A673 (cell line): ENCODE results near the gene DOCK1. TPM values are rescaled to one million over a fixed set of nuclear protein-coding genes. Genes with fewer than 3 reads are reported as not detected.

Experiments used
- BruUV-seq: library from RNA; stranded (reverse); fragments of 400-500 nt; replicated peaks from 2 replicates; lab custom pipeline; 2021; lab: Mats Ljungman, UMichigan
- CTCF ChIA-PET: fragments of 300-600 bp; sonication (Branson Sonifier 250); formaldehyde crosslinking; loops from one replicate; lab custom pipeline; 2022; ENCODE audit warnings: antibody characterized with exemption; lab: Charles Lee
- POLR2A ChIA-PET: fragments of 300-600 bp; sonication (Branson Sonifier 250); formaldehyde crosslinking; loops from one replicate; lab custom pipeline; 2022; ENCODE audit warnings: antibody characterized with exemption; ENCODE audit not compliant: low non-redundant PET; lab: Charles Lee
- DNase-seq: peaks from one replicate; pipeline ENCODE4 v3.0.0-alpha.2; 2015; ENCODE audit warnings: low spot score
- H3K27ac ChIP-seq: fragments of 200-600 bp; sonication (generic); 2 replicates; pipeline ENCODE4 v1.5.1; 2016; ENCODE audit warnings: mixed run types, low read depth, mild to moderate bottlenecking, mixed read lengths, antibody characterized with exemption, low read length; ENCODE audit not compliant: poor library complexity, severe bottlenecking
- H3K27me3 ChIP-seq: fragments of 200-600 bp; sonication (generic); replicated peaks from 2 replicates; pipeline ENCODE4 v1.6.1; 2017; ENCODE audit warnings: mixed run types, low read depth, mild to moderate bottlenecking, mixed read lengths, antibody characterized with exemption, low read length; ENCODE audit not compliant: insufficient read depth, poor library complexity
- H3K36me3 ChIP-seq: fragments of 200-600 bp; sonication (generic); 2 replicates; pipeline ENCODE4 v1.6.1; 2016; ENCODE audit warnings: mixed run types, mild to moderate bottlenecking, mixed read lengths, antibody characterized with exemption, low read length; ENCODE audit not compliant: insufficient read depth, poor library complexity, severe bottlenecking
- H3K4me1 ChIP-seq: fragments of 200-600 bp; sonication (generic); 2 replicates; pipeline ENCODE4 v1.6.1; 2017; ENCODE audit warnings: mixed run types, mild to moderate bottlenecking, mixed read lengths, antibody characterized with exemption, low read length; ENCODE audit not compliant: insufficient read depth, poor library complexity, severe bottlenecking
- H3K4me3 ChIP-seq: fragments of 200-600 bp; sonication (generic); 2 replicates; pipeline ENCODE4 v1.5.1; 2016; ENCODE audit warnings: low read depth, mixed run types, mild to moderate bottlenecking, mixed read lengths, low read length; ENCODE audit not compliant: poor library complexity, severe bottlenecking
- H3K9me3 ChIP-seq: fragments of 200-600 bp; sonication (generic); 2 replicates; pipeline ENCODE4 v1.6.1; 2016; ENCODE audit warnings: mixed run types, low read depth, mild to moderate bottlenecking, mixed read lengths, antibody characterized with exemption, low read length; ENCODE audit not compliant: poor library complexity, severe bottlenecking
- CTCF ChIP-seq: fragments of 300-800, 200-600 bp; sonication (generic); conservative IDR thresholded peaks from 2 replicates; pipeline ENCODE4 v1.5.1; 2017; ENCODE audit warnings: low read depth, mild to moderate bottlenecking, antibody characterized with exemption, low read length, moderate library complexity, mixed read lengths
- EZH2 ChIP-seq: fragments of 200-600 bp; sonication (generic); IDR thresholded peaks from 2 replicates; pipeline ENCODE4 v1.6.1; 2017; ENCODE audit warnings: borderline replicate concordance, low read depth, mild to moderate bottlenecking, mixed read lengths, antibody characterized with exemption, low read length; ENCODE audit not compliant: poor library complexity, severe bottlenecking
- intact Hi-C: fragments of 100-400 bp; cut with micrococcal nuclease; formaldehyde crosslinking; loops from one replicate; pipeline ENCODE4 v1.10.0; 2022; ENCODE audit not compliant: unreplicated experiment
- total RNA-seq: library from RNA; stranded (reverse); gene quantifications from 2 replicates; pipeline ENCODE4 v1.2.3, GENCODE V29; 2021

DOCK1 gene
- total RNA-seq, 1 experiment from 2014 or later = 30.7 TPM

GRCh38 chr10:127068485-127068884, 163.3 kb downstream of the DOCK1 start:
- H3K36me3 ChIP-seq = no peaks in the 10 kb centered on the region
- no peaks in the 10 kb centered on the region for H3K27me3 ChIP-seq
- no peak overlapping the region for H3K4me3 ChIP-seq
- ChIA-PET POLR2A (no interaction called here), CTCF (no interaction called here)
- no peaks in the 10 kb centered on the region for H3K9me3 ChIP-seq
- DNase-seq = no peak
- intact Hi-C loops = no loop called here
- no TSS peak for BruUV-seq
- H3K4me1 ChIP-seq = no peaks in the 10 kb centered on the region
- no peak for TF ChIP-seq CTCF
- no peak for TF ChIP-seq EZH2
- H3K27ac ChIP-seq = no peak overlapping the region

- CTCF ChIA-PET = no interaction called here
Measured at GRCh38 chr10:127069436-127069835, 164.2 kb downstream of the DOCK1 start.

GRCh38 chr10:127071126-127071525, 165.9 kb downstream of the DOCK1 start:
- H3K9me3 ChIP-seq = no peaks in the 10 kb centered on the region
- ChIA-PET POLR2A (no interaction called here), CTCF (no interaction called here)
- TF ChIP-seq EZH2 = no peak
- no peak for TF ChIP-seq CTCF
- H3K27me3 ChIP-seq = no peaks in the 10 kb centered on the region
- no peaks in the 10 kb centered on the region for H3K36me3 ChIP-seq
- no TSS peak for BruUV-seq
- no peak overlapping the region for H3K4me3 ChIP-seq
- no peak for DNase-seq
- no peak overlapping the region for H3K27ac ChIP-seq
- intact Hi-C loops = no loop called here
- no peaks in the 10 kb centered on the region for H3K4me1 ChIP-seq

More at GRCh38 chr10:127069436-127069835, 164.2 kb downstream of the DOCK1 start:
- intact Hi-C loops = no loop called here
- POLR2A ChIA-PET = no interaction called here
- DNase-seq = no peak
- Histone ChIP-seq H3K36me3 (no peaks in the 10 kb centered on the region), H3K27ac (no peak overlapping the region), H3K27me3 (no peaks in the 10 kb centered on the region), H3K4me3 (no peak overlapping the region), H3K9me3 (no peaks in the 10 kb centered on the region), H3K4me1 (no peaks in the 10 kb centered on the region)
- no TSS peak for BruUV-seq
- no peak for TF ChIP-seq EZH2
- TF ChIP-seq CTCF = no peak
